Mesenchymal stem cell (in vitro differentiated cells and primary cell): ENCODE results near the gene ERVW-1.
A peak's percentile ranks its signal among the peaks of the same experiment; 100 is the strongest.

Source experiments
- DNase-seq: peaks from one replicate; pipeline ENCODE4 v3.0.0-alpha.2; 2013
- H2AFZ ChIP-seq: one replicate; pipeline ENCODE4 v1.6.1; 2013; ENCODE audit warnings: low read depth, mild to moderate bottlenecking, control low read depth, inconsistent platforms, low read length, moderate library complexity
- H2AK5ac ChIP-seq: 2 replicates; pipeline ENCODE4 v1.6.1; 2013; ENCODE audit warnings: low read length, moderate library complexity, mild to moderate bottlenecking, inconsistent platforms; ENCODE audit not compliant: severe bottlenecking
- H2BK120ac ChIP-seq: one replicate; pipeline ENCODE4 v1.6.1; 2013; ENCODE audit warnings: low read depth, mild to moderate bottlenecking, inconsistent platforms, low read length, moderate library complexity
- H2BK12ac ChIP-seq, 2 experiments: one replicate each; pipeline ENCODE4 v1.6.1; 2013; ENCODE audit warnings: inconsistent platforms in 2 of 2, low read length in 2 of 2, mild to moderate bottlenecking in 2 of 2, moderate library complexity in 2 of 2, control low read depth in 1 of 2
- H2BK15ac ChIP-seq: one replicate; pipeline ENCODE4 v1.6.1; 2013; ENCODE audit warnings: mild to moderate bottlenecking, low read depth, inconsistent platforms; ENCODE audit not compliant: poor library complexity, severe bottlenecking
- H2BK5ac ChIP-seq: 2 replicates; pipeline ENCODE4 v1.6.1; 2013; ENCODE audit warnings: low read depth, mild to moderate bottlenecking, low read length, control low read depth, inconsistent platforms; ENCODE audit not compliant: poor library complexity, severe bottlenecking
- H3K14ac ChIP-seq, 2 experiments: one replicate each; pipeline ENCODE4 v1.6.1; 2013; ENCODE audit warnings: inconsistent platforms in 2 of 2, low read length in 2 of 2, control low read depth in 1 of 2, mild to moderate bottlenecking in 1 of 2, moderate library complexity in 1 of 2
- H3K18ac ChIP-seq, 2 experiments: one replicate each; pipeline ENCODE4 v1.6.1; 2013; ENCODE audit warnings: inconsistent platforms in 2 of 2, low read length in 2 of 2, control low read depth in 1 of 2, low read depth in 1 of 2, mild to moderate bottlenecking in 1 of 2
- H3K23ac ChIP-seq, 2 experiments: one replicate each; pipeline ENCODE4 v1.6.1; 2013; ENCODE audit warnings: inconsistent platforms in 2 of 2, low read length in 2 of 2, mild to moderate bottlenecking in 2 of 2, moderate library complexity in 2 of 2, control low read depth in 1 of 2
- H3K27ac ChIP-seq: 2 replicates; pipeline ENCODE4 v1.5.1; 2013; ENCODE audit warnings: mild to moderate bottlenecking, moderate library complexity, low read length, control low read depth, inconsistent platforms; ENCODE audit not compliant: poor library complexity, severe bottlenecking
- H3K27me3 ChIP-seq, 2 experiments: 2 replicates each; pipeline versions ENCODE4 v1.6.1 to v1.7.0; 2013; ENCODE audit warnings: low read length in 2 of 2, mild to moderate bottlenecking in 2 of 2, moderate library complexity in 2 of 2, control low read depth in 1 of 2, inconsistent platforms in 1 of 2; ENCODE audit not compliant: control insufficient read depth in 1 of 2, insufficient read depth in 1 of 2
- H3K36me3 ChIP-seq, 2 experiments: 2 replicates each; pipeline versions ENCODE4 v1.6.1 to v1.7.0; 2013; ENCODE audit warnings: low read length in 2 of 2, control low read depth in 1 of 2, inconsistent platforms in 1 of 2, low read depth in 1 of 2, mild to moderate bottlenecking in 1 of 2; ENCODE audit not compliant: insufficient read depth in 2 of 2, control insufficient read depth in 1 of 2
- H3K4ac ChIP-seq, 2 experiments: one replicate each; pipeline ENCODE4 v1.6.1; 2013; ENCODE audit warnings: inconsistent platforms in 2 of 2, low read length in 2 of 2, mild to moderate bottlenecking in 2 of 2, moderate library complexity in 2 of 2, control low read depth in 1 of 2, low read depth in 1 of 2
- H3K4me1 ChIP-seq: 2 replicates; pipeline ENCODE4 v1.6.1; 2013; ENCODE audit warnings: low read depth, low read length, control low read depth; ENCODE audit not compliant: control insufficient read depth, insufficient read depth
- H3K4me2 ChIP-seq: 2 replicates; pipeline ENCODE4 v1.6.1; 2013; ENCODE audit warnings: low read length, mild to moderate bottlenecking, inconsistent platforms; ENCODE audit not compliant: poor library complexity, severe bottlenecking
- H3K4me3 ChIP-seq, 2 experiments: 2 replicates each; pipeline versions ENCODE4 v1.5.1 to v1.7.0; 2013; ENCODE audit warnings: low read length in 2 of 2, mild to moderate bottlenecking in 2 of 2, control low read depth in 1 of 2, low read depth in 1 of 2; ENCODE audit not compliant: insufficient read depth in 1 of 2
- H3K79me1 ChIP-seq: replicated peaks from 2 replicates; pipeline ENCODE4 v1.6.1; 2013; ENCODE audit warnings: mild to moderate bottlenecking, control low read depth, low read length, inconsistent platforms; ENCODE audit not compliant: poor library complexity, severe bottlenecking
- H3K9ac ChIP-seq: 2 replicates; pipeline ENCODE4 v1.7.0; 2013; ENCODE audit warnings: mild to moderate bottlenecking, low read length, moderate library complexity
- H3K9me3 ChIP-seq: 2 replicates; pipeline ENCODE4 v1.7.0; 2013; ENCODE audit warnings: mild to moderate bottlenecking, low read length; ENCODE audit not compliant: control insufficient read depth
- H4K8ac ChIP-seq: one replicate; pipeline ENCODE4 v1.6.1; 2013; ENCODE audit warnings: inconsistent platforms, mild to moderate bottlenecking, low read length, moderate library complexity
- H4K91ac ChIP-seq: one replicate; pipeline ENCODE4 v1.6.1; 2013; ENCODE audit warnings: mild to moderate bottlenecking, low read length, inconsistent platforms
- WGBS: methylation state at CpG from one replicate; pipeline ENCODE4 v1.1.7; 2013; ENCODE audit warnings: mixed read lengths; 5-methylcytosine and 5-hydroxymethylcytosine counted together

Gene ERVW-1

DNA sequence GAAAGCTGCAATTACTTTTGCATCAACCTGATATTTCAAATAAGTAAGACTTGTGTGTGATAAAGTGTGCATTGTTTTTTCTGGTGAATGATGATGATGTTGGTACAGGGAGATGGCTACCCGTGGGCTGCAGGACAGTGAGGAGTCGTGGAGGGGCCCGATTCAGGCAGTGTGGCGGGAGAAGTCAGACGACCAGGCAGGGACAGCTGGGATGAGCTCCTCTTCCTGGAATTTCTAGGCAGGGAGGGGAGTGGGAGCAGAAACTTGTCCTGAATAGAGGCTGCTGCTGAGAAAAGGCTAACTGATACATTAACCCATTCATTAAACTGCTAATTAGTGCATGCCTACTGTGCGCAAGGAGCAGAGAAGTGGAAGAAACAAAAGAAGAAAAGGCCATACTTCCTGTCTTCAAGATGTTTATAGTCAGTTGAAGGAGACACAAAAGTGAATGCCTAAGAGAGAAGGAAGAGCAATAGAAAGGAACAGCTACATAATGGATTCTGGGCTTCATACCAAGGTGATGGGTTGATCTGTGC, 39.7 kb downstream of the ERVW-1 start:
- H2BK5ac ChIP-seq = no peak overlapping the region
- peaks cover 2% of the 10 kb centered on the region for H3K4me1 ChIP-seq
- H3K27ac ChIP-seq = no peak overlapping the region
- no peak overlapping the region for H4K8ac ChIP-seq
- no peak overlapping the region for H3K4me2 ChIP-seq
- no peak overlapping the region for H3K9ac ChIP-seq
- H2BK15ac ChIP-seq = peak overlapping the region; percentile 90
- no peak overlapping the region for H3K18ac ChIP-seq
- H3K14ac ChIP-seq = no peak overlapping the region
- no peak for DNase-seq
- no peak overlapping the region for H2BK120ac ChIP-seq
- H2AFZ ChIP-seq = no peak overlapping the region
- WGBS = 75% methylated on average over 6 of the region's 6 CpGs
- peaks cover 5 to 12% of the 10 kb centered on the region in 2 experiments for H3K27me3 ChIP-seq
- no peak overlapping the region for H3K23ac ChIP-seq
- H2AK5ac ChIP-seq = no peak overlapping the region
- H3K4me3 ChIP-seq = no peak overlapping the region
- no peak overlapping the region for H3K4ac ChIP-seq
- no peaks in the 10 kb centered on the region for H3K36me3 ChIP-seq
- no peak overlapping the region for H2BK12ac ChIP-seq
- no peaks in the 10 kb centered on the region for H3K9me3 ChIP-seq
- no peaks in the 10 kb centered on the region for H3K79me1 ChIP-seq
- H4K91ac ChIP-seq = no peak overlapping the region

DNA sequence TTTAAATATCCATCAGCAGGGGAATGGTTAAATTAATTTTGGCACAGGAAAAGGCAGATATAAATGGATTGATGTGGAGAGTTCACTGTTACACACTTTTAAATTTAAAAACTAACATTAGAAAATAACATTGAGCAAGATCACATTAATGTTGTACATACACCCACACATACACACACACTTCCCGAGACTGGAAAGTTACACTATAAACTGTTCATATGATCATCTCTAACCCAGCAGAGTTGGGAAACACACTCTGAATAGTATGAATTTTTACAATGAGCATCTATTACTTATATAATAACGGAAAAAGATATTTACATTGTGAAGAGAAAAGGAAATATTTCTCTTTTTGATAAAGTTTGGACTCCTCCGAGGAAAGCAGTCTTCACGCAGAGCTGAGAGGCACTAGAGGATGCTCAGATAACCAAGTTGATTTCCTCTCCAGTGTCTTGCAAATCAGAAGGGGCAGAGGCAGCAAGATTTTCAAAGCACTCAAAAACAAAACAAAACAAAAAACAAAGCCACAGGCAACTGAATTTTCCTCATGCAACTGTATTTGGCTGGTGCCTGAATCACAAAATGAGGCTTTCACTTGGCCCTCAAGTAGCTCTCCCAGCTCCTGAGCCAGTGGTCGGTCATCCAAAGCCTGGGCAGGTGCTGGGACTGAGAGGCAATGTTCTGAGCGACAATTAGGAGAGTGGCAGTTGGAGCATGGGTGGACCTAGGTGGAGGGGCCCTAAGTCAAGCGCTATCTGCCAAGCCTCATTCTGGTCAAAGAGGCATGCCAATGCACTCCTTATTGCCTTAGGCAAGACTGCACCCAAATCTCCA, 40.9 kb downstream of the ERVW-1 start:
- H2BK120ac ChIP-seq = no peak overlapping the region
- no peak overlapping the region for H3K27ac ChIP-seq

DNA sequence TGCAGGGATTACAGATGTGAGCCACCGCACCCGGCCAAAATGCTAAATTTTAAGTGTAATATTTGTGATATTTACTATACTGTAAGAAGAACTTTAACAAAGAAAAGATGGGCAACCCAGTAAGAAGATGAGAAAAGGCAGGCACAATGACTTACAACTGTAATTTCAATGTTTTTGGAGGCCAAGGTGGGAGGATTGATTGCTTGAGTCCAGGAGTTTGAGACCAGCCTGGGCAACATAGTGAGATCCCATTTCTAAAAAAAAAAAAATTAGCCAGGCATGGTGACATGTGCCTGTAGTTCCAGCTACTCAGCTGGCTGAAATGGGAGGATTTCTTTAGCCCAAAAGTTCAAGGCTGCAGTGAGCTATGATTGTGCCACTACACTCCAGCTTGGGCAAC, 42.2 kb downstream of the ERVW-1 start:
- no peak overlapping the region for H3K4ac ChIP-seq
- H2BK15ac ChIP-seq = no peak overlapping the region
- H3K27ac ChIP-seq = no peak overlapping the region
- no peaks in the 10 kb centered on the region for H3K36me3 ChIP-seq
- no peak overlapping the region for H2BK120ac ChIP-seq
- WGBS = no CpG with 5 or more reads among the region's 2 CpGs
- H3K14ac ChIP-seq = no peak overlapping the region
- no peak overlapping the region for H4K8ac ChIP-seq
- H3K4me3 ChIP-seq = no peak overlapping the region
- H3K18ac ChIP-seq = no peak overlapping the region
- no peak for DNase-seq
- H3K27me3 ChIP-seq = peaks cover 5 to 9% of the 10 kb centered on the region in 2 experiments
- no peak overlapping the region for H3K9ac ChIP-seq
- H2AFZ ChIP-seq = no peak overlapping the region
- H3K79me1 ChIP-seq = no peaks in the 10 kb centered on the region
- no peak overlapping the region for H2BK5ac ChIP-seq
- no peak overlapping the region for H3K4me2 ChIP-seq
- H3K23ac ChIP-seq = no peak overlapping the region
- no peak overlapping the region for H2BK12ac ChIP-seq
- H3K9me3 ChIP-seq = no peaks in the 10 kb centered on the region
- peaks cover 2% of the 10 kb centered on the region for H3K4me1 ChIP-seq
- H4K91ac ChIP-seq = no peak overlapping the region
- H2AK5ac ChIP-seq = no peak overlapping the region

More for the DNA sequence above, 40.9 kb downstream of the ERVW-1 start:
- no peak overlapping the region for H3K18ac ChIP-seq
- H3K36me3 ChIP-seq = no peaks in the 10 kb centered on the region
- no peaks in the 10 kb centered on the region for H3K79me1 ChIP-seq
- H3K4ac ChIP-seq = no peak overlapping the region
- H2BK12ac ChIP-seq = no peak overlapping the region
- no peak overlapping the region for H2AFZ ChIP-seq
- H3K9ac ChIP-seq = no peak overlapping the region
- H3K4me2 ChIP-seq = no peak overlapping the region
- peaks cover 5 to 12% of the 10 kb centered on the region in 2 experiments for H3K27me3 ChIP-seq
- no peak overlapping the region for H2BK15ac ChIP-seq
- H3K23ac ChIP-seq = no peak overlapping the region
- H3K14ac ChIP-seq = no peak overlapping the region
- no peak overlapping the region for H2BK5ac ChIP-seq
- no peak overlapping the region for H3K4me3 ChIP-seq
- DNase-seq = no peak
- H3K9me3 ChIP-seq = no peaks in the 10 kb centered on the region
- H4K91ac ChIP-seq = no peak overlapping the region
- peaks cover 2% of the 10 kb centered on the region for H3K4me1 ChIP-seq
- H4K8ac ChIP-seq = no peak overlapping the region
- 78% methylated on average over 5 of the region's 7 CpGs for WGBS
- no peak overlapping the region for H2AK5ac ChIP-seq

DNA sequence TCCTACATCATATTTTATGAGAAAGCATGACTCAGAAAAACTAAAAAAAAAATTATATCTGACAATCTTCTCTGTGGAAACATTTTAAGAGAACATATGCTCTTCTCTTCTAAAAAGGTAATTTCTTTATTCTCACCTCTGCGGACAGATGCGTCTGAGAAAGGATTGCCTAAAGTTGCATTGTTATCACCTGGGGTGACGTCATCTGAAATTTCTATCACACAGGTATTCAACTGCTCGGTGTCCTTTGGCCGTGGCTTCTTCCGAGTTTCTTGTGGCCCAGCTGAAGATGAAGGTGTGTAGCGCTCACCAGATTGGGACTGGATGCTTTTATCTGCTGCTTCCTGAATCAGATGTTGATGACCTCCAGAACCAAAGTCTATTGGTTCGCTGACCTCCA, 44.7 kb downstream of the ERVW-1 start:
- Histone ChIP-seq H3K4me1 (peaks cover 2% of the 10 kb centered on the region), H3K14ac (no peak overlapping the region), H3K18ac (no peak overlapping the region), H3K23ac (no peak overlapping the region), H2BK5ac (no peak overlapping the region), H3K4me3 (no peak overlapping the region), H4K8ac (no peak overlapping the region), H3K27me3 (peaks cover 0 to 5% of the 10 kb centered on the region in 2 experiments), H3K36me3 (no peaks in the 10 kb centered on the region), H3K9ac (no peak overlapping the region), H2AK5ac (no peak overlapping the region), H3K9me3 (no peaks in the 10 kb centered on the region), H2BK12ac (no peak overlapping the region), H2AFZ (no peak overlapping the region), H2BK120ac (no peak overlapping the region), H2BK15ac (no peak overlapping the region), H3K4me2 (no peak overlapping the region), H3K27ac (no peak overlapping the region), H3K79me1 (no peaks in the 10 kb centered on the region), H3K4ac (no peak overlapping the region), H4K91ac (no peak overlapping the region)
- no peak for DNase-seq
- 94% methylated on average over 7 of the region's 8 CpGs for WGBS
